ENCODE measurements around the gene ERC2.
"Not testable (repeated sequence)": the region's sequence is repeated elsewhere in the genome, so short reads cannot be mapped to it uniquely, and the experiment has no call there.

ERC2 gene

DNA sequence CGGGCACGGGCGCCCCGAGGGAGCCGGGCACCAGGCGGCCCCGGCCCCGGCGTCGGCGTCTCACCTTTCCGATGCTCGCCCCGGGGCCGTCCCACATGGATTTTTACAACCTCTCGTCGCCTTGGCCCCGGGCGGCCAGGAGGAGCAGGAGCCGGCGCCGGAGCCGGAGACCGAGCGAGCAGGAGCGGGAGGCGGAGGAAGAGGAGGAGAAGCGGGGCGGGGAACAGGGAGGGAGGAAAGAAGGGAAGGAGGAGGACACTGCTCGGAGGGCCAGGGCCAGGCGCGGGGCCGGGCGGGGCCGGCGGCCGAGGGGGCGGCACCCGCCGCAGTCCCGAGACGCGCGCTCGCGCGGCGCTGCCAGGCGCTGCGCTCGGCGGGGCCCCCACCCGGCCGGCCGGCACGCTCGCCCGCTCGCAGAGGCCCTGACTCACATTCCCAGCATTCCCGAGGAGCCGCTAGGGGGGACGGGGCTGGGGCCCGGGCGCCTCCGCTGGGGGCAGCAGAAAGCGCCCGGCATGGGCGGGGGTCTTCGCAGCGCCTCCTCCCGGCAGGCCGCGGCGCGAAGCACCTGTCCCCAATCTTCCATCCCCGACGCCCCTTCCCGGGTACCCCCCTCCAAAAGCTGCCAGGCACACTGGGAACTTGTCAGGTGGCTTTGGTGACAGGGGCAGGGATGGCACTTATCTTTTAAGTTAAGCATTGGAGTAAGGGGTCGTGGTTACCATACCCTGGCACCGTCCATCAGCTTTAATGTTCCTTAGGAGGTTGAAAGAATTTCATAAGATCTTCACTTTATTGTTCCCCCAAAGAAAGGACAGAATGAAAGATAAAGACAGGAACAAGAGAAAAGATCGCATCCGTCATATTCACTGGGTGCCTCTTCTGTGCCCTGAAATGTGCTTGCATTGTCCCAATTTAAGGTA is at the start of gene ERC2:
ERC2 (minus strand) TSS at position 284 of the 923 bp plus-strand sequence.
- no peak for DNase-seq

DNA sequence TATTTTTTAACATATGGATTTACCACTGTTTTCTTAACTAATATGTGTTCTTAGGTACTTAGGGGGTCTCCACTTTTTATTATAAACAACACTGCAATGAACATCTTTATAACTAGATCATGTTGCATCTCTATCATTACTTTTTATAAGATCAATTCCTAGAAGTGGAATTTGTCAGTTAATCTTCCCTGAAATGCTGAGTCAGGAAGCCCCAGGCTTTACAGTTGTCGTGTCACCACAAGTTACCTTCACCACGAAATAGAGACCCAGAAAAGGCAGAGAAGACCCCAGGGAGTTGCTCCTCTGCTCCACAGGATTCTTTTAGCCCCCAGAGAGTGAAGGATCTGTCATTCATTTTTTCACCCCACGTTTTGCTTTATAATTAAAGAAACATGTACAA is 34.5 kb upstream of the ERC2 start:
- no peak for DNase-seq

DNA sequence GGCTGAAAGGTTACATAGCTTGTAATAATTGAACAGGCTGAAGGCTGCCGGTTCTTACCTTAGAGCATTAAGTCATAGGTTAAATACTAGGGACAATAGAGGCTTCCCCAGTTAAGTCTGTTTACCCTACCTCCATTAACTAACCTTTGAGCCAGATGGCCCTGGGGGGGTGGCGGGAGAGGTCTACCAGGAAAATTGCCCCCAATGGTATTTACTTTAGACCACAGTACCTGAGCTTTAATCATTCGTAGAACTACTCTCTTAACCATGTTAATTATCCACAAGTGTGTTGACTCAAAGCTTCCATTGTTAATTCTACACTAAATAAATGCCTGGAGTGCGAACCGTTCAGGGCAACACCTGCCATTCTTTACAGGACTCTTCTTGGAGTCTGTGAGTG is 28.1 kb upstream of the ERC2 start:
- not testable (repeated sequence) for DNase-seq

DNA sequence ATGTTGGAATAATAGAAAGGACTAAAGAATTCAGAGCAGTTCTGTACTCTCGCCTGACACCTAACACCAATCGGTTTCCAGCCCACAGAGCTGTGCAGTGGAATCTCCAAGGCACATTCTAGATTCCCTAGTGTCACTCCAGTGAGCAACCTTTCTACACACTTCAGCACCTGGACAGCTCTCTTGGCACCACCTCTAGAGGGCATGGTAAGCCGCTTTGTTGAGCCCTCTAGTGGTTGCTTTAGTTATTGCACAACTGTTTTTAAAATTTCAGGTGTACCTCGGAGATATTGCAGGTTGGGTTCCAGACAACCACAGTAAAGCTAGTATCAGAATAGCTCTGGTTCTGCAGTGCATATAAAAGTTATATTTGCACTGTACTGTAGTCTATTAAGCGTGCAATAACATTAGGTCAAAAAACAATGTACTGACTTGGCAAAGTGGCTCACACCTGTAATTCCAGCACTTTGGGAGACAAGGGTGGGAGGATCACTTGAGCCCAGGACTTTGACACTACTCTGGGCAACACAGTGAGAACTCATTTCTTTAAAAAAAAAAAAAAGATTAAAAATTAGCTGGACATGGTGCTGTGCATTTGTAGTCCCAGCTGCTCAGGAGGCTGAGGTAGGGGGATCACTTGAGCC is 26.5 kb upstream of the ERC2 start:
- peak; percentile 59 to 65 for DNase-seq

DNA sequence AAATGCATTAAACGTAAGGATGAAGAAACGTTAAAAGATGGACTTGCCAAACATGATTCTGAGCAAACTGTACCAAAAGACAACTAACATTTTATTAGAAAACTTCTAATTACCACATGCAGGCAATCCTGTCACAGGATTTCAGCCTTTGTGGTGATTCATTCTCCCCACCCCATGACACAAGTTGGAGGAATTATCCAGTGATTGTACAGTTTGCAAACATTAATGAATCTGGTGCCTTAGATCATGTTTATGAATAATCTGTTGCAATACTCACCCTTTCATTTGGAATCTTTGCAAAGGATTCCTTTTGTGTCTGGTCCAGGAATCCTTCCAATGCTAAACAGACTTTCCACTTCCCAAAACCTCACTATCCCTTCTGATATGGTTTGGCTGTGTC is 23.3 kb upstream of the ERC2 start:
- no peak for DNase-seq

- no peak for DNase-seq
Measured at GRCh38 chr3:56488812-56489600, 20.7 kb upstream of the ERC2 start.

- no peak for DNase-seq
Measured at GRCh38 chr3:56484525-56485032, 16.3 kb upstream of the ERC2 start.

DNA sequence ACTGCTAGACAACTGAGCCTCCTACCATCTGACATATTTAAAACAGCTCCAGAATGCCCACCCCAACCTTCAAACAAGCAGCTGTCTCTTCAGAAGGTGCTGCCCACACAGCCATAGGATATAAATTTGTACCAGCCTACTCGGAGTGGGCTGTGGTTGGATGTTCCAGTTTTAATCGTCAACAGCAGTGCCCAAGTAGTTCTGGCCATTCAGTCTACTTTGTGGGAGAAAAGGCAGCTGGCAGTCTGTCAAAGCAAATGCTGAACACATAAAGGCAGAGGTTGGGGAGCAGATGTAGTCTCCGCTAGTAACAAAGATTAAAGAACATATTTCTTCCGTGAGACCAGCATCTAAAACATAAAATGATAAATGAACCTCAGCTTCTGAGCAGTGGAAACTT is 15.9 kb upstream of the ERC2 start:
- no peak for DNase-seq

- no peak for DNase-seq
Measured at GRCh38 chr3:56477646-56478045, 9.4 kb upstream of the ERC2 start.

DNA sequence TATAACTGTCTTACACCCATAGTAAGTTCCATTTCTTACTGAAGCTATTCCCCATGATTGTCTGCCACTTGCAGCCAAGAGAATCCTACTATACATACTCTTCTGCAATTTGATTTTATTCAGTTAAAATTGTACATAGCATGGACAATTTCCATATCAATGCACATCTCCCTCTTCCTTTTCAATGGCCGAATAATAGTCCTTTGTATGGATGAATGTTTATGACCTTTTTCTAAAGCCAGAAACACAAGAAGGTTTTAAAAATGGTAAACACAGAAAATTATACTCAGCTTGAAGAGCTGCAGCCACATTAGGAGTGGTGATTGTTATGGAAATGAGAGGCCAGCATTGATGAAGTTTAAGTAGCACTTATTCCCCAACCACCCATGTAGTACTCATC is 8.5 kb upstream of the ERC2 start:
- DNase-seq: no peak

GRCh38 chr3:56471771-56472170 is 3.5 kb upstream of the ERC2 start:
- DNase-seq: no peak

- no peak for DNase-seq
Measured at GRCh38 chr3:56469141-56469540, 874 bp upstream of the ERC2 start.

- DNase-seq: no peak
Measured at GRCh38 chr3:56467801-56468183, 475 bp downstream of the ERC2 start.

GRCh38 chr3:56467108-56467507 is 1.2 kb downstream of the ERC2 start:
- DNase-seq: peak; percentile 13 to 16

DNA sequence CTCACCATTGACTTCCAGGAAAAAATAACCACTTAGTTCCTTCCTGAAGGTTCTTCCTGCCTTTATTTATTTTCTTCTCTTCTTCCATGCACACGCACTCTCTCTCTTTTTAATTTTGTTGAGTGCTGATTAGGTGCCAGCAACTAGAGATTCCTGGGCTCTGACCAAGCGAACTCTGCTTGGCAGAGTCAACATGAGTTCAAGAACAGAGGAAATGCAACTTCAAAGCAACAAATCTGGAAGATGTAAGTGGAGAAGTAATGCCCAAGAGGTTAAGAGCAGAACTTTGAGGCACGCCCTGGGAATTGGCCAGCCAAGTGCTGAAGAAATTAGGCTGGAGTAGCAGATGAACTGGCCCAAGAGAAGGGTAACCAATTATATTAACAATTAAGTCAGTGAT is 8.5 kb downstream of the ERC2 start:
- no peak for DNase-seq

DNA sequence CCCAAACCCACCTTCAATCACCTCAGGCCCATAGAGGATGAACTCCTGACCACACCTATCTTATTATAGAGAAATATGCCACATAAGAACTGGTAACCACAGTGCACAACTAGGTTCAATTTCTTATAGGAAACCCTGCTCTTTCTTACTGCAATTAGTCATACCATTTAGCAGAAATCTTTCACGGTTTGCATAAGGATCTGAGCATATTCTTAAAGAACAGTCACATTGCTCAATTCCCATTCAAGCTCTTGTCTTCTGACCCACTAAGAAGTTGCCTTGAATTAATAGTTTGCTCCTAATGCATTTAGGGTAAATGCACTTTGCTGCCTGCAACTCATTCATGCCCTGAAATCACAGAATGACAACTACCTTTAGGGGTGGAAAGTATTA is 9.2 kb downstream of the ERC2 start:
- no peak for DNase-seq

- no peak for DNase-seq
Measured at GRCh38 chr3:56458496-56459103, 9.7 kb downstream of the ERC2 start.

DNA sequence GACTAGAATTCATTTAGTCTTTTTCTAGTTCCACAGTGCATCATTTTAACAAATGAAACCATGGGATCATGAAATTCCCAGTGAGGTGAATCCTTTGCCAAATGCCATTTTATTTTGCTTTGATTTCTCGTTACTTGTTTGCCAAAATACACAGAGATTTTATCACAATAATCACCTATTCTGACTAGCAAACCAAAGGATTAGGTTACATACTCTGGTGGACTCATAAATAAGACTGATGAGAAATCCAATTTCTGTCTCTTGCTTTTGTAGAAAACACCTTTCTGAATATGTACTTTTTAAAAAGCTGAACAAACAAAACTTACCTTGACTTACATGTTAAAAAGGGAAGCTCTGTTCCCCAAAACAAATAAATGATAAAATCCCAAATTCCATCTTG is 12.2 kb downstream of the ERC2 start:
- DNase-seq: no peak

- no peak for DNase-seq
Measured at GRCh38 chr3:56453011-56453410, 15.3 kb downstream of the ERC2 start.

- no peak for DNase-seq
Measured at GRCh38 chr3:56452085-56452484, 16.2 kb downstream of the ERC2 start.

DNA sequence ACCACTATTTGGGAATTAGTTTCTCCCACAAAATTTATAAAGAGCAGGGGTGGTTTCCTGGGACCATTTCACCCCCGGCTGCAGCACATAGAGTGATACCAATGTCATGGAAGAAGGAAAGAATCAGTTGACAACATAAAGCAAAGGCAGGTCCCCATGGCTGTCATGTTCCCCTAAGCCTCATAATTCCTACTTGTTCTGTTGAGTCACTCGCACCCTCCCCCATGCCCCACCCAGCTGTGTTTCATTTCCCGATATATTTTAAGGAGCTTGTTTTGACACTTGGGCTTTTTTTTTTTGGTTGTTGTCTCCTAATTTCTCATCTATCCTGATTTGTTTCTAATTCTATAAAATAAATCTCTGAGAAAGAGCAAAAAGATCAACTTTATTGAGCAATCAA is 24.9 kb downstream of the ERC2 start:
- no peak for DNase-seq

DNA sequence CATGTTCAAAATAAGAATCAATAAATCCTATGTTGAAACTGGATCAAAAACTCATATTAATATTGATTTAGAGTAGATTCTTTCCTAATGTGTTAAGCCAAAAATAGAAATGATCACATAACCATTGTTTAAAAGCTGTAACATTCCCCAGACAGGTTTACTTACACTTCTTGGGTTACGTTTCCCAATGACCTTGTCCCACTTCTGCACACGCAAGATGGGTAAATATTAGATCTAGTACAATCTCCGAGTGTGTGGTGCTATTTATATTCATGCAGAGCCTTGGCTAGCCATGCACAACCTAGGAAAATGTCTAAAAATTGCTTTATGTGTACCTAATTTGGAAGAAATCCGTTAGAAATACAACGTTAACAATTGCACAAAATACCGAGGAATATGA is 39.6 kb downstream of the ERC2 start:
- no peak for DNase-seq

- DNase-seq: no peak
Measured at GRCh38 chr3:56424885-56425284, 43.4 kb downstream of the ERC2 start.
